MCF 10A (cell line): ENCODE data around the gene ACTRT3. TPM values are rescaled to one million over a fixed set of nuclear protein-coding genes. Genes with fewer than 3 reads are reported as not detected.

ENCODE experiments used
- BruUV-seq: library from RNA; stranded (reverse); fragments of 400-500 nt; replicated peaks from 2 replicates; lab custom pipeline; 2021; lab: Mats Ljungman, UMichigan
- CTCF ChIA-PET: fragments of 300-600 bp; sonication (Branson Sonifier 250); formaldehyde crosslinking; extraction: SDS; loops from one replicate; lab custom pipeline; 2021; ENCODE audit warnings: antibody characterized with exemption, inconsistent platforms; lab: Yijun Ruan, JAX
- POLR2A ChIA-PET: fragments of 300-600, 350-650 bp; sonication (Branson Sonifier 250); formaldehyde crosslinking; extraction: SDS; loops from one replicate; lab custom pipeline; 2020; ENCODE audit warnings: antibody characterized with exemption, inconsistent platforms; lab: Yijun Ruan, JAX
- DNase-seq: peaks from one replicate; pipeline ENCODE4 v3.0.0-alpha.2; 2018; ENCODE audit not compliant: unreplicated experiment
- H3K27ac Mint-ChIP-seq: one replicate; pipeline ENCODE4 v1.8.0; 2022; ENCODE audit warnings: mild to moderate bottlenecking, low read depth, mixed read lengths; ENCODE audit not compliant: unreplicated experiment
- H3K27me3 Mint-ChIP-seq: one replicate; pipeline ENCODE4 v1.8.0; 2022; ENCODE audit warnings: mixed read lengths; ENCODE audit not compliant: insufficient read depth, unreplicated experiment
- H3K36me3 Mint-ChIP-seq: one replicate; pipeline ENCODE4 v1.8.0; 2022; ENCODE audit warnings: mild to moderate bottlenecking, moderate library complexity, mixed read lengths; ENCODE audit not compliant: insufficient read depth, unreplicated experiment
- H3K4me1 Mint-ChIP-seq: one replicate; pipeline ENCODE4 v1.8.0; 2022; ENCODE audit warnings: mixed read lengths; ENCODE audit not compliant: insufficient read depth, unreplicated experiment
- H3K4me3 Mint-ChIP-seq: one replicate; pipeline ENCODE4 v1.8.0; 2022; ENCODE audit warnings: mild to moderate bottlenecking, moderate library complexity, mixed read lengths; ENCODE audit not compliant: unreplicated experiment
- H3K9me3 Mint-ChIP-seq: one replicate; pipeline ENCODE4 v1.8.0; 2022; ENCODE audit warnings: mixed read lengths; ENCODE audit not compliant: unreplicated experiment
- intact Hi-C: fragments of 100-400 bp; cut with micrococcal nuclease; formaldehyde crosslinking; loops from 2 replicates; pipeline ENCODE4 v1.14.1; 2022
- total RNA-seq: library from RNA; stranded (reverse); gene quantifications from 2 replicates; pipeline ENCODE4 v1.2.3, GENCODE V29; 2022
- TF ChIP-seq, protein P1 (sequence below): fragments of 200-600 bp; IDR thresholded peaks from one replicate; pipeline ENCODE4 v1.8.0; 2022; ENCODE audit warnings: antibody characterized with exemption, mild to moderate bottlenecking; ENCODE audit not compliant: unreplicated experiment

ACTRT3 gene
- total RNA-seq, 1 experiment from 2014 or later, result 0.93 TPM

DNA sequence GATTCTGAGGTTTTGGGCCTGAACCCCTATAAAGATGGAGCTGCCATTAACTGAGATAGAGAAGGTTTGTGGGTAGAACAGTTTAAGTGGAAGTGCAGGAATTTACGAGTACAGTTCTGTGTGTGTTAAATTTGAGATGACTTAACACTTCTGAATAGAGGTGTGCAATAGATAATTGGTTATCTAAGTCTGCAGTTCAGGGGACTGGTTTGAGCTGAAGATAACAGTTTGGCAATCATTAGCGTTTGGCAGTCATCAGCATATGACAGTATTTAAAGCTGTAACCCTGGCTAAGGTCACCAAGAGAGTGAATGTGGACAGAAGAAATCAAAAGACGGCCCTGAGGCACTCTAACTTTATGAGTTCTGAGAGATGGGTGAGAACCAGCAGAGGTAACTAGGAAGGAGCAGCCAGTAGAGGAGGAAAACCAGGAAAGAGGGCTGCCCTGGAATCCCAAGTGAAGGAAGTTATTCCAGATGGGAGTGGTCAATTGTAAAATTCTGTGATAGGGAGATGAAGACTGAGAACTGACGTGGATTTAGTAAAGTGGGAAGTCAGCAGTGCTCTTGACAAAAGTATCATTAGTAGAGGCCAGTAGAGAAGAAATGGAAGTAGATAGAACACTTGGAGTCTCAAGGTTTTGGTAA is 12.0 kb upstream of the ACTRT3 start:
- H3K4me1 Mint-ChIP-seq, result peaks cover 13% of the 10 kb centered on the region
- H3K4me3 Mint-ChIP-seq, result no peak overlapping the region
- CTCF ChIA-PET, result interaction anchor here (0.6 kb wide), 1 partner anchor 112 kb away, joined by 3 read pairs; no protein-coding TSS in a partner anchor
- H3K27me3 Mint-ChIP-seq, result no peaks in the 10 kb centered on the region
- DNase-seq, result no peak
- BruUV-seq, result no TSS peak
- H3K9me3 Mint-ChIP-seq, result no peaks in the 10 kb centered on the region
- TF ChIP-seq, protein P1, sequence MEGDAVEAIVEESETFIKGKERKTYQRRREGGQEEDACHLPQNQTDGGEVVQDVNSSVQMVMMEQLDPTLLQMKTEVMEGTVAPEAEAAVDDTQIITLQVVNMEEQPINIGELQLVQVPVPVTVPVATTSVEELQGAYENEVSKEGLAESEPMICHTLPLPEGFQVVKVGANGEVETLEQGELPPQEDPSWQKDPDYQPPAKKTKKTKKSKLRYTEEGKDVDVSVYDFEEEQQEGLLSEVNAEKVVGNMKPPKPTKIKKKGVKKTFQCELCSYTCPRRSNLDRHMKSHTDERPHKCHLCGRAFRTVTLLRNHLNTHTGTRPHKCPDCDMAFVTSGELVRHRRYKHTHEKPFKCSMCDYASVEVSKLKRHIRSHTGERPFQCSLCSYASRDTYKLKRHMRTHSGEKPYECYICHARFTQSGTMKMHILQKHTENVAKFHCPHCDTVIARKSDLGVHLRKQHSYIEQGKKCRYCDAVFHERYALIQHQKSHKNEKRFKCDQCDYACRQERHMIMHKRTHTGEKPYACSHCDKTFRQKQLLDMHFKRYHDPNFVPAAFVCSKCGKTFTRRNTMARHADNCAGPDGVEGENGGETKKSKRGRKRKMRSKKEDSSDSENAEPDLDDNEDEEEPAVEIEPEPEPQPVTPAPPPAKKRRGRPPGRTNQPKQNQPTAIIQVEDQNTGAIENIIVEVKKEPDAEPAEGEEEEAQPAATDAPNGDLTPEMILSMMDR, result no peak
- no peak overlapping the region for H3K27ac Mint-ChIP-seq
- intact Hi-C loops, result no loop called here
- POLR2A ChIA-PET, result no interaction called here
- peaks cover 82% of the 10 kb centered on the region for H3K36me3 Mint-ChIP-seq

DNA sequence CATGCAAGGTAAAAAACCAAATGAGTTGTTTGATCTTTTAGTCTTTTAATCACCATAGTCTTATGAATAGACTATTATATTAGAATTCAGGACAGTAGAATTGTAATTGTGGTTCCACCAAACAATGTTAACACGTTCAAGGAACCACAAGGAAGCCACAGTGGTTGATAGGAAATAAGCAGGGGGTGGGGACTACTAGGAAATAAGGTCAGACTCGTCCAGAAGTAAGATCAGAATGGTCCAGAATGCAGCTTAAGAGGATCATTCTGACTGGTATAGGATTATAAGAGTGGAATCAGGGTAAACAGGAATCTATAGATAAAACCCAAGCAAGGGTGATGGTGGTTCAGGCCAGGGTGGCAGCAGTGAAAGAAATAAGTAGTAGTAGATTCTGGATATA is 11.4 kb upstream of the ACTRT3 start:
- TF ChIP-seq, protein P1, result no peak
- no peaks in the 10 kb centered on the region for H3K9me3 Mint-ChIP-seq
- H3K27ac Mint-ChIP-seq, result no peak overlapping the region
- no TSS peak for BruUV-seq
- POLR2A ChIA-PET, result interaction anchor here (1.1 to 2.0 kb wide), 3 partner anchors 11 to 26 kb away, joined by 5 to 7 read pairs (median 5); partner anchors contain the start of gene ACTRT3
- H3K4me3 Mint-ChIP-seq, result no peak overlapping the region
- peaks cover 13% of the 10 kb centered on the region for H3K4me1 Mint-ChIP-seq
- no peaks in the 10 kb centered on the region for H3K27me3 Mint-ChIP-seq
- intact Hi-C loops, result no loop called here
- no peak for DNase-seq
- peaks cover 82% of the 10 kb centered on the region for H3K36me3 Mint-ChIP-seq
- CTCF ChIA-PET, result interaction anchor here (0.6 kb wide), 1 partner anchor 111 kb away, joined by 3 read pairs; no protein-coding TSS in a partner anchor

DNA sequence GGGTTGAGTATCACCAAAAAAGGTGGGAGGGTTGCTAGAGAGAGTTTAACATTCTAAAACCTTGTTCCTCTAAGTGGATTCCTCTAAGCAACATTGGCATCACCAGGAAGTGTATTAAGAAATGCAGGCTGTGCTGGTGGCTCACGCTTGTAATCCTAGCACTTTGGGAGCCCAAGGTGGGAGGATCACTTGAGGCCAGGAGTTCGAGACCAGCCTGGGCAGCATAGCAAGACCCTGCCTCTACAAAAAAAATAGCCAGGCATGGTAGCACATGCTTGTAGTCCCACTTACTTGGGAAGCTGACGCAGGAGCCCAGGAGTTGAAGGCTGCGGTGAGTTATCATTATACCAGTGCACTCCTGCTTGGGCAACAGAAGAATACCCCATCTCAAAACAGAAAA is 8.5 kb upstream of the ACTRT3 start:
- no TSS peak for BruUV-seq
- H3K27me3 Mint-ChIP-seq, result no peaks in the 10 kb centered on the region
- H3K9me3 Mint-ChIP-seq, result no peaks in the 10 kb centered on the region
- peaks cover 13% of the 10 kb centered on the region for H3K4me1 Mint-ChIP-seq
- peaks cover 89% of the 10 kb centered on the region for H3K36me3 Mint-ChIP-seq
- intact Hi-C loops, result no loop called here
- no peak for DNase-seq
- TF ChIP-seq, protein P1, result no peak
- H3K27ac Mint-ChIP-seq, result peak overlapping the region; percentile 19
- no peak overlapping the region for H3K4me3 Mint-ChIP-seq
- POLR2A ChIA-PET, result no interaction called here
- CTCF ChIA-PET, result interaction anchor here (1.0 kb wide), 1 partner anchor 15 kb away, joined by 3 read pairs; no protein-coding TSS in a partner anchor

DNA sequence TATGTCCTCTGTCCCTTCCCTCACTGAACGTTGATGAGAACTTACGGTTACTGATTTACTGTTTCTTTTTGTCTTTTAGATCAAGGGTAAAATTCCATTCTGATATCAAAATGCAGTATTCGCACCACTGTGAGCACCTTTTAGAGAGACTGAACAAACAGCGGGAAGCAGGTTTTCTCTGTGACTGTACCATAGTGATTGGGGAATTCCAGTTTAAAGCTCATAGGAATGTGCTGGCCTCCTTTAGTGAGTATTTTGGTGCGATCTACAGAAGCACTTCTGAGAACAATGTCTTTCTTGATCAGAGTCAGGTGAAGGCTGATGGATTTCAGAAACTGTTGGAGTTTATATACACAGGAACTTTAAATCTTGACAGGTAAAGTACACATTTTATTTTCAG is 4.8 kb upstream of the ACTRT3 start:
- H3K36me3 Mint-ChIP-seq, result peaks cover 68% of the 10 kb centered on the region
- no peaks in the 10 kb centered on the region for H3K9me3 Mint-ChIP-seq
- ChIA-PET POLR2A (interaction anchor here (0.9 to 3.5 kb wide), 10 partner anchors 9 to 733 kb away, joined by 3 to 50 read pairs (median 5); partner anchors contain the start of gene TERC), CTCF (interaction anchor here (0.5 to 2.5 kb wide), 3 partner anchors 11 to 651 kb away, joined by 3 to 14 read pairs (median 3); partner anchors contain the start of gene TERC)
- TSS peak; percentile 22 for BruUV-seq
- H3K27ac Mint-ChIP-seq, result peak overlapping the region; percentile 99
- TF ChIP-seq, protein P1, result no peak
- no peaks in the 10 kb centered on the region for H3K27me3 Mint-ChIP-seq
- H3K4me1 Mint-ChIP-seq, result peaks cover 4% of the 10 kb centered on the region
- peak overlapping the region; percentile 94 for H3K4me3 Mint-ChIP-seq
- intact Hi-C loops, result loop anchor here (5.0 kb wide), 2 partner anchors 627 to 1038 kb away; no protein-coding TSS in a partner anchor
- no peak for DNase-seq
